H1 (cell line): ENCODE measurements around the gene TSPAN4. TPM values are rescaled to one million over a fixed set of nuclear protein-coding genes. Genes with fewer than 3 reads are reported as not detected.

Source experiments
- CTCF ChIA-PET: fragments of 300-600 bp; sonication (Branson Sonifier 250); formaldehyde crosslinking; loops from one replicate; lab custom pipeline; 2021; ENCODE audit not compliant: partially characterized antibody; lab: Charles Lee
- POLR2A ChIA-PET: fragments of 300-600 bp; sonication (Branson Sonifier 250); formaldehyde crosslinking; loops from one replicate; lab custom pipeline; 2021; ENCODE audit warnings: inconsistent platforms; ENCODE audit not compliant: partially characterized antibody; lab: Charles Lee
- DNase-seq, 2 experiments: peaks; one replicate each; pipeline versions ENCODE4 v3.0.0 to v3.0.0-alpha.2; 2010 to 2022; ENCODE audit warnings: low spot score in 2 of 2, low read depth in 1 of 2, mixed read lengths in 1 of 2
- FAIRE-seq: peaks from 2 replicates; lab custom pipeline; 2011; peaks lifted over from hg19 to GRCh38; lab: Jason Lieb, UNC
- H2AFZ ChIP-seq: 2 replicates; pipeline ENCODE4 v1.8.1; 2012; ENCODE audit warnings: low read length, inconsistent platforms
- H2AK5ac ChIP-seq: 2 replicates; pipeline ENCODE4 v1.6.1; 2013; ENCODE audit warnings: low read depth, low read length
- H2BK120ac ChIP-seq: replicated peaks from 2 replicates; pipeline ENCODE3; 2013; ENCODE audit warnings: low read depth, low read length, inconsistent platforms
- H2BK12ac ChIP-seq: 2 replicates; pipeline ENCODE4 v1.6.1; 2013; ENCODE audit warnings: low read depth, low read length
- H2BK15ac ChIP-seq: 2 replicates; pipeline ENCODE4 v1.6.1; 2013; ENCODE audit warnings: low read length
- H2BK20ac ChIP-seq: 2 replicates; pipeline ENCODE4 v1.6.1; 2013; ENCODE audit warnings: low read length
- H2BK5ac ChIP-seq: 2 replicates; pipeline ENCODE4 v1.6.1; 2013; ENCODE audit warnings: low read depth, low read length
- H3K14ac ChIP-seq: 2 replicates; pipeline ENCODE4 v1.6.1; 2013; ENCODE audit warnings: inconsistent platforms; ENCODE audit not compliant: insufficient read length
- H3K18ac ChIP-seq: 2 replicates; pipeline ENCODE4 v1.6.1; 2013; ENCODE audit warnings: low read length; ENCODE audit errors: extremely low read depth
- H3K23ac ChIP-seq: 2 replicates; pipeline ENCODE4 v1.6.1; 2013; ENCODE audit warnings: inconsistent platforms; ENCODE audit not compliant: insufficient read length
- H3K23me2 ChIP-seq: 2 replicates; pipeline ENCODE4 v1.6.1; 2013; ENCODE audit warnings: low read depth, low read length
- H3K27ac ChIP-seq: 2 replicates; pipeline ENCODE4 v1.6.1; 2011; ENCODE audit warnings: low read depth, low read length, inconsistent platforms
- H3K27me3 ChIP-seq, 4 experiments: replicated peaks in 1 of 4; 1 replicate in 1 of 4; 2 replicates in 3 of 4; pipeline versions ENCODE4 v1.6.1 to v1.8.1; 2011 to 2013; ENCODE audit warnings: low read length in 3 of 4, mild to moderate bottlenecking in 3 of 4, inconsistent platforms in 2 of 4, mixed read lengths in 2 of 4, moderate library complexity in 1 of 4; ENCODE audit not compliant: control insufficient read depth in 3 of 4, insufficient read depth in 3 of 4; ENCODE audit errors: extremely low read depth in 1 of 4
- H3K36me3 ChIP-seq, 4 experiments: 2 replicates each; pipeline versions ENCODE4 v1.6.1 to v1.8.1; 2011 to 2013; ENCODE audit warnings: mild to moderate bottlenecking in 4 of 4, low read length in 3 of 4, moderate library complexity in 2 of 4, control low read depth in 1 of 4, inconsistent platforms in 1 of 4; ENCODE audit not compliant: insufficient read depth in 4 of 4, control insufficient read depth in 2 of 4
- H3K4ac ChIP-seq: replicated peaks from 2 replicates; pipeline ENCODE3; 2013; ENCODE audit warnings: low read length, low read depth, mixed read lengths, inconsistent platforms; ENCODE audit not compliant: insufficient read length
- H3K4me1 ChIP-seq, 4 experiments: replicated peaks in 1 of 4; 1 replicate in 1 of 4; 2 replicates in 3 of 4; pipeline versions ENCODE4 v1.6.1 to v1.8.1; 2011 to 2013; ENCODE audit warnings: low read length in 3 of 4, inconsistent platforms in 2 of 4, mixed read lengths in 1 of 4; ENCODE audit not compliant: insufficient read depth in 4 of 4, control insufficient read depth in 3 of 4
- H3K4me2 ChIP-seq, 2 experiments: 2 replicates each; pipeline versions ENCODE4 v1.6.1 to v1.8.1; 2011 to 2013; ENCODE audit warnings: low read depth in 2 of 2, low read length in 2 of 2, control low read depth in 1 of 2, inconsistent platforms in 1 of 2, mild to moderate bottlenecking in 1 of 2; ENCODE audit not compliant: insufficient read depth in 1 of 2
- H3K4me3 ChIP-seq, 4 experiments: fragments of 200-600, 300-600 bp in 1 of 4; sonication (generic), shearing (Covaris generic), sonication (Bioruptor Twin) in 1 of 4; 2 replicates each; pipeline versions ENCODE4 v1.5.1 to v1.8.1; 2011 to 2016; ENCODE audit warnings: low read length in 4 of 4, low read depth in 3 of 4, control low read depth in 2 of 4, inconsistent platforms in 2 of 4, mild to moderate bottlenecking in 2 of 4, mixed read lengths in 1 of 4, moderate library complexity in 1 of 4; ENCODE audit not compliant: insufficient read depth in 2 of 4; ENCODE audit errors: extremely low read depth in 1 of 4
- H3K56ac ChIP-seq: replicated peaks from 2 replicates; pipeline ENCODE3; 2013; ENCODE audit warnings: low read depth, mild to moderate bottlenecking, mixed read lengths, low read length, inconsistent platforms; ENCODE audit not compliant: insufficient read length
- H3K79me1 ChIP-seq: 2 replicates; pipeline ENCODE4 v1.6.1; 2013; ENCODE audit warnings: low read depth, low read length, control low read depth
- H3K79me2 ChIP-seq, 2 experiments: 2 replicates each; pipeline versions ENCODE4 v1.6.1 to v1.8.1; 2012 to 2013; ENCODE audit warnings: low read length in 2 of 2, mild to moderate bottlenecking in 2 of 2, inconsistent platforms in 1 of 2; ENCODE audit not compliant: insufficient read depth in 2 of 2, control insufficient read depth in 1 of 2
- H3K9ac ChIP-seq, 4 experiments: replicated peaks in 1 of 4; 1 replicate in 1 of 4; 2 replicates in 3 of 4; pipeline versions ENCODE4 v1.6.1 to v1.8.1; 2011 to 2013; ENCODE audit warnings: low read depth in 3 of 4, low read length in 3 of 4, control low read depth in 2 of 4, mild to moderate bottlenecking in 2 of 4, moderate library complexity in 2 of 4, inconsistent platforms in 1 of 4; ENCODE audit errors: extremely low read depth in 1 of 4
- H3K9me3 ChIP-seq, 2 experiments: 2 replicates each; pipeline versions ENCODE4 v1.6.1 to v1.8.1; 2012 to 2013; ENCODE audit warnings: mild to moderate bottlenecking in 2 of 2, moderate library complexity in 2 of 2, control low read depth in 1 of 2, inconsistent platforms in 1 of 2, low read depth in 1 of 2, low read length in 1 of 2, mixed read lengths in 1 of 2; ENCODE audit not compliant: insufficient read depth in 2 of 2
- H4K20me1 ChIP-seq, 2 experiments: replicated peaks in 1 of 2; 2 replicates each; pipeline versions ENCODE3 to v1.8.1; 2011 to 2013; ENCODE audit warnings: inconsistent platforms in 2 of 2, low read length in 2 of 2, mild to moderate bottlenecking in 1 of 2; ENCODE audit not compliant: insufficient read depth in 2 of 2, control insufficient read depth in 1 of 2
- H4K5ac ChIP-seq: 2 replicates; pipeline ENCODE4 v1.6.1; 2013; ENCODE audit warnings: low read length, low read depth, mixed read lengths, inconsistent platforms; ENCODE audit not compliant: insufficient read length
- H4K8ac ChIP-seq: 2 replicates; pipeline ENCODE4 v1.8.0; 2013; ENCODE audit warnings: mild to moderate bottlenecking, moderate library complexity, low read length, inconsistent platforms; ENCODE audit not compliant: insufficient read depth; ENCODE audit errors: extremely low read depth
- H4K91ac ChIP-seq: replicated peaks from 2 replicates; pipeline ENCODE3; 2013; ENCODE audit warnings: low read length, mixed read lengths, inconsistent platforms; ENCODE audit not compliant: insufficient read length
- BRCA1 ChIP-seq: IDR thresholded peaks from 2 replicates; pipeline ENCODE4 v1.6.1; 2012; ENCODE audit warnings: low read depth, low read length, improper control_type of control experiment
- JUND ChIP-seq: IDR thresholded peaks from 2 replicates; pipeline ENCODE4 v1.6.1; 2011; ENCODE audit warnings: mild to moderate bottlenecking, improper control_type of control experiment, low read length
- SP2 ChIP-seq: IDR thresholded peaks from 2 replicates; pipeline ENCODE4 v1.6.1; 2012; ENCODE audit warnings: mild to moderate bottlenecking, low read length, inconsistent platforms
- SRF ChIP-seq: IDR thresholded peaks from 2 replicates; pipeline ENCODE4 v1.6.1; 2011; ENCODE audit warnings: mild to moderate bottlenecking, low read depth, low read length, moderate library complexity
- ZNF274 ChIP-seq: IDR thresholded peaks from 2 replicates; pipeline ENCODE4 v1.7.0; 2012; ENCODE audit warnings: low read length, borderline replicate concordance; ENCODE audit errors: extremely low read depth
- WGBS, 2 experiments: shearing (Covaris generic) in 1 of 2; methylation state at CpG; one replicate each; pipeline versions ENCODE4 v1.1.6 to v1.1.7; 2013 to 2015; ENCODE audit warnings: low lambda C conversion rate in 2 of 2, mixed read lengths in 2 of 2, inconsistent platforms in 1 of 2, low coverage in 1 of 2, missing lambda C conversion rate in 1 of 2; ENCODE audit not compliant: insufficient replicate concordance in 2 of 2, insufficient coverage in 1 of 2, insufficient read length in 1 of 2; ENCODE audit errors: extremely low coverage in 1 of 2, missing lambda C conversion rate in 1 of 2; 5-methylcytosine and 5-hydroxymethylcytosine counted together
- polyA plus RNA-seq, 7 experiments: library from polyadenylated mRNA; depleted of rRNA in 3 of 7; stranded (reverse) in 5 of 7; unstranded in 2 of 7; fragments of >200 nt in 5 of 7; fragments of 200-250 nt in 2 of 7; gene quantifications; 1 replicate in 5 of 7; 2 replicates in 1 of 7; 4 replicates in 1 of 7; pipeline versions ENCODE4 v1.2.1 to v1.2.3, GENCODE V29; 2011 to 2013; ENCODE audit warnings: missing spikeins in 2 of 7, mixed read lengths in 2 of 7
- total RNA-seq: library from RNA; stranded (reverse); fragmentation: NEBNext Ultra II Directional; extraction: Animal tissue kit (Norgen Biotek cat#: 25700); gene quantifications from 2 replicates; pipeline ENCODE4 v1.2.1, GENCODE V29; 2021
- TF ChIP-seq, protein P1 (sequence below): IDR thresholded peaks from 2 replicates; pipeline ENCODE4 v1.6.1; 2012; ENCODE audit warnings: inconsistent platforms

Gene TSPAN4
- total and polyA plus RNA-seq, 2 of the 8 experiments (the other 6 are each of a cell fraction or from before 2014, with no cell fraction given) = 74.1 to 145 TPM

DNA sequence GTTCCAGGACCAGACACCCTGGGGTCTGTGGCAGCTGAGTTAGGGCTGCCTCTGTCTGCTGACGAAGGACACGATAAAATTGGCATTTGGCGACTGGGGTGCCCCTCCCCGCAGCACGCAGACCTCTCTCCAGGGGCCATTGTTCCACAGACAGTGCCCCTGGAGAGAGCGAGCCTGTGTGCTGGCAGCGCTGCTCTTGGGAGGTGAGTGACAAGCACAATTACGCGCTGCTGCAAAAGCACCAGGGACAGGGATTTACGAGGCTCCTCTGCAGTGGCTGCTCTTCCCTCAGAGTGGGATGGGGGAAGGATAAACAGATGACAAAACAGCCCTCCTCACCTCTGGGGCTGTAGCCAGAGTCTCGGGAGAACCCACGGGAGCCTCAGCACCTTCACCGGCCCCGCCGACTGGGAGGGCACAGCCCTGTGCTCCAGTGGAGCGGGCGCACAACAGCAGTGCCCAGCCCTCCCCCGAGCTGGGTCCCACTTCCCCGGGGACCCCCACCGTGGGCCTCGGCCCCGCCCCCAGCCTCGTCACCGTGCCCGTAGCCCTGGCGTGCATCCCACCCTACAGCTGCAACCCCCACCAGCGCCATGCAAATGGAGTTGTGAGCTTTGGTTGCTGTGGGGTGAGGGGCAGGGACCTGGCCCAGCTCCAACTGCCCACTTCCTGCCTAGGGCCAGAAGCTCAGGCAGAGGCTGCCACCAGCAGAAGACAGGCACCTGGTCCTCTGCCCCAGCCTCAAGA lies 48.3 kb downstream of the TSPAN4 start:
- no peaks in the 10 kb centered on the region for H3K79me1 ChIP-seq
- H2AFZ ChIP-seq = no peak overlapping the region
- no peak overlapping the region for H2AK5ac ChIP-seq
- H2BK20ac ChIP-seq = no peak overlapping the region
- peak overlapping the region; percentile 68; the same call in 1 of the 2 replicates for H2BK12ac ChIP-seq
- no peak for FAIRE-seq
- no peak overlapping the region for H4K91ac ChIP-seq
- no peak overlapping the region for H3K27ac ChIP-seq
- no peaks in the 10 kb centered on the region for H3K23me2 ChIP-seq
- H3K4me3 ChIP-seq = no peak overlapping the region
- no peak overlapping the region for H2BK15ac ChIP-seq
- no peak for DNase-seq
- H3K79me2 ChIP-seq = no peaks in the 10 kb centered on the region
- WGBS, 2 experiments = 84% methylated on average over 16 of the region's 27 CpGs; no CpG with 5 or more reads in 1 of the 2 experiments
- H4K5ac ChIP-seq = no peak overlapping the region
- CTCF ChIA-PET = interaction anchor here (0.6 to 4.8 kb wide), 15 partner anchors 10 to 99 kb away, joined by 3 to 20 read pairs (median 3); no protein-coding TSS in a partner anchor
- no peak overlapping the region for H3K9ac ChIP-seq
- TF ChIP-seq SRF = no peak
- no peak for TF ChIP-seq ZNF274
- no peak for TF ChIP-seq BRCA1
- TF ChIP-seq JUND = no peak
- TF ChIP-seq, protein P1, sequence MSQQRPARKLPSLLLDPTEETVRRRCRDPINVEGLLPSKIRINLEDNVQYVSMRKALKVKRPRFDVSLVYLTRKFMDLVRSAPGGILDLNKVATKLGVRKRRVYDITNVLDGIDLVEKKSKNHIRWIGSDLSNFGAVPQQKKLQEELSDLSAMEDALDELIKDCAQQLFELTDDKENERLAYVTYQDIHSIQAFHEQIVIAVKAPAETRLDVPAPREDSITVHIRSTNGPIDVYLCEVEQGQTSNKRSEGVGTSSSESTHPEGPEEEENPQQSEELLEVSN = no peak
- TF ChIP-seq SP2 = no peak
- TF ChIP-seq, all 59 proteins: peak for 0
- H3K4ac ChIP-seq = no peak overlapping the region
- no peak overlapping the region for H2BK120ac ChIP-seq
- peaks cover 0 to 19% of the 10 kb centered on the region in 2 experiments for H4K20me1 ChIP-seq
- H3K36me3 ChIP-seq = peaks cover 0 to 12% (median 7%) of the 10 kb centered on the region in 4 experiments; a peak in 3 of 8 replicates
- no peaks in the 10 kb centered on the region for H3K27me3 ChIP-seq
- H4K8ac ChIP-seq = no peak overlapping the region
- no peak overlapping the region for H3K23ac ChIP-seq
- POLR2A ChIA-PET = interaction anchor here (0.7 to 2.0 kb wide), 11 partner anchors 18 to 122 kb away, joined by 3 to 8 read pairs (median 4); partner anchors contain the start of gene PNPLA2
- no peak overlapping the region for H3K14ac ChIP-seq
- H3K56ac ChIP-seq = no peak overlapping the region
- no peak overlapping the region for H3K18ac ChIP-seq
- H3K4me2 ChIP-seq = no peak overlapping the region
- H2BK5ac ChIP-seq = no peak overlapping the region
- H3K4me1 ChIP-seq = peaks cover 0 to 5% (median 3%) of the 10 kb centered on the region in 4 experiments; a peak in 4 of 7 replicates
- no peaks in the 10 kb centered on the region for H3K9me3 ChIP-seq
